WTC11 (cell line): Measurements from ENCODE around the gene MRC2. TPM values are rescaled to one million over a fixed set of nuclear protein-coding genes. Genes with fewer than 3 reads are reported as not detected.

Experiments
- ATAC-seq: fragments of 200-7000 bp; cut with Tn5 transposase; 2 replicates; pipeline ENCODE4 v1.10.0; 2021; ENCODE audit warnings: mild to moderate bottlenecking, moderate library complexity
- CTCF ChIA-PET: fragments of 300-600 bp; sonication (Branson Sonifier 250); formaldehyde crosslinking; loops from one replicate; lab custom pipeline; 2021; ENCODE audit warnings: antibody characterized with exemption; lab: Charles Lee
- POLR2A ChIA-PET: fragments of 350-600 bp; sonication (Branson Sonifier 250); formaldehyde crosslinking; loops from one replicate; lab custom pipeline; 2021; ENCODE audit warnings: antibody characterized with exemption; lab: Charles Lee
- DNase-seq: peaks from one replicate; pipeline ENCODE4 v3.0.0; 2021; ENCODE audit warnings: low spot score
- H3K27ac Mint-ChIP-seq: 2 replicates; pipeline ENCODE4 v1.8.0; 2021; ENCODE audit warnings: mixed read lengths
- H3K27me3 Mint-ChIP-seq: 2 replicates; pipeline ENCODE4 v1.8.0; 2021; ENCODE audit warnings: low read depth, mild to moderate bottlenecking, moderate library complexity, mixed read lengths
- H3K36me3 Mint-ChIP-seq: 2 replicates; pipeline ENCODE4 v1.8.0; 2021; ENCODE audit warnings: mixed read lengths
- H3K4me1 Mint-ChIP-seq: 2 replicates; pipeline ENCODE4 v1.8.0; 2022; ENCODE audit warnings: mixed read lengths
- H3K4me3 Mint-ChIP-seq: 2 replicates; pipeline ENCODE4 v1.8.0; 2021; ENCODE audit warnings: mild to moderate bottlenecking, moderate library complexity, mixed read lengths
- H3K9me3 Mint-ChIP-seq: 2 replicates; pipeline ENCODE4 v1.8.0; 2021; ENCODE audit warnings: mixed read lengths
- AR ChIP-seq: fragments of 250-450 bp; sonication (Bioruptor Pico); IDR thresholded peaks from 2 replicates; pipeline ENCODE4 v1.9.0; 2021; ENCODE audit warnings: mild to moderate bottlenecking
- CTCF ChIP-seq: fragments of 200-600 bp; IDR thresholded peaks from 2 replicates; pipeline ENCODE4 v1.8.0; 2022; ENCODE audit warnings: antibody characterized with exemption
- E2F4 ChIP-seq: sonication (generic); formaldehyde crosslinking; IDR thresholded peaks from 2 replicates; pipeline ENCODE4 v1.8.1; 2022; ENCODE audit warnings: low read depth, mild to moderate bottlenecking, moderate library complexity, missing genetic modification reagents, borderline replicate concordance
- E2F5 ChIP-seq: sonication (generic); formaldehyde crosslinking; IDR thresholded peaks from 2 replicates; pipeline ENCODE4 v1.8.1; 2022; ENCODE audit warnings: mild to moderate bottlenecking, moderate library complexity, missing genetic modification reagents
- ELF4 ChIP-seq: sonication (generic); formaldehyde crosslinking; IDR thresholded peaks from 2 replicates; pipeline ENCODE4 v1.8.1; 2022; ENCODE audit warnings: low read depth, mild to moderate bottlenecking, moderate library complexity, missing genetic modification reagents
- FOXJ3 ChIP-seq: sonication (generic); formaldehyde crosslinking; IDR thresholded peaks from 2 replicates; pipeline ENCODE4 v1.9.0; 2021; ENCODE audit warnings: missing genetic modification reagents, mild to moderate bottlenecking, borderline replicate concordance
- FOXK1 ChIP-seq: sonication (generic); formaldehyde crosslinking; IDR thresholded peaks from 2 replicates; pipeline ENCODE4 v1.8.0; 2022; ENCODE audit warnings: mild to moderate bottlenecking, moderate library complexity, missing genetic modification reagents
- HMGXB4 ChIP-seq: sonication (generic); formaldehyde crosslinking; IDR thresholded peaks from 2 replicates; pipeline ENCODE4 v1.8.1; 2023; ENCODE audit warnings: mild to moderate bottlenecking, moderate library complexity, missing genetic modification reagents
- KAT7 ChIP-seq: sonication (generic); formaldehyde crosslinking; IDR thresholded peaks from 2 replicates; pipeline ENCODE4 v1.8.1; 2023; ENCODE audit warnings: missing genetic modification reagents, mild to moderate bottlenecking, borderline replicate concordance
- MAX ChIP-seq: sonication (generic); formaldehyde crosslinking; IDR thresholded peaks from 2 replicates; pipeline ENCODE4 v1.8.0; 2022; ENCODE audit warnings: mild to moderate bottlenecking, missing genetic modification reagents
- MLX ChIP-seq: sonication (generic); formaldehyde crosslinking; IDR thresholded peaks from 2 replicates; pipeline ENCODE4 v1.8.1; 2023; ENCODE audit warnings: mild to moderate bottlenecking, missing genetic modification reagents, moderate library complexity
- NFYB ChIP-seq: sonication (generic); formaldehyde crosslinking; conservative IDR thresholded peaks from 2 replicates; pipeline ENCODE4 v1.8.0; 2022; ENCODE audit warnings: low read depth, missing genetic modification reagents
- NR3C1 ChIP-seq: sonication (generic); formaldehyde crosslinking; conservative IDR thresholded peaks from 2 replicates; pipeline ENCODE4 v1.8.1; 2023; ENCODE audit warnings: low read depth, mild to moderate bottlenecking, missing genetic modification reagents
- PREB ChIP-seq: sonication (generic); formaldehyde crosslinking; IDR thresholded peaks from 2 replicates; pipeline ENCODE4 v1.8.1; 2022; ENCODE audit warnings: mild to moderate bottlenecking, missing genetic modification reagents, moderate library complexity, borderline replicate concordance
- SMAD4 ChIP-seq: sonication (generic); formaldehyde crosslinking; IDR thresholded peaks from 2 replicates; pipeline ENCODE4 v1.8.0; 2022; ENCODE audit warnings: mild to moderate bottlenecking, missing genetic modification reagents
- TCF7 ChIP-seq: sonication (generic); formaldehyde crosslinking; IDR thresholded peaks from 2 replicates; pipeline ENCODE4 v1.8.0; 2022; ENCODE audit warnings: mild to moderate bottlenecking, low read depth, missing genetic modification reagents, moderate library complexity
- TEAD4 ChIP-seq: sonication (generic); formaldehyde crosslinking; IDR thresholded peaks from 2 replicates; pipeline ENCODE4 v1.8.0; 2022; ENCODE audit warnings: mild to moderate bottlenecking, missing genetic modification reagents
- ZNF317 ChIP-seq: sonication (generic); formaldehyde crosslinking; IDR thresholded peaks from 2 replicates; pipeline ENCODE4 v1.8.1; 2023; ENCODE audit warnings: low read depth, mild to moderate bottlenecking, moderate library complexity, missing genetic modification reagents, borderline replicate concordance
- total RNA-seq: library from RNA; stranded (reverse); gene quantifications from 3 replicates; pipeline ENCODE4 v1.2.3, GENCODE V29; 2021

Gene MRC2
- total RNA-seq, 1 experiment from 2014 or later: 35.3 TPM

GRCh38 chr17:62707425-62707739, 79.9 kb downstream of the MRC2 start:
- Mint-ChIP-seq H3K27me3 (peaks cover 15% of the 10 kb centered on the region), H3K9me3 (peaks cover 23% of the 10 kb centered on the region), H3K4me1 (peaks cover 39% of the 10 kb centered on the region), H3K36me3 (peaks cover 20% of the 10 kb centered on the region), H3K27ac (no peak overlapping the region), H3K4me3 (peak overlapping the region; percentile 24)
- ChIA-PET POLR2A (no interaction called here), CTCF (no interaction called here)
- ATAC-seq (no peak), DNase-seq (no peak)
- TF ChIP-seq TEAD4 (no peak), MAX (CRISPR knock-in tag) (0 out of 2 replicates have a peak, but pooled peaks have one; percentile 39)

GRCh38 chr17:62708587-62708986, 81.1 kb downstream of the MRC2 start:
- peaks cover 10% of the 10 kb centered on the region for H3K27me3 Mint-ChIP-seq
- H3K4me1 Mint-ChIP-seq: peaks cover 40% of the 10 kb centered on the region
- ChIA-PET CTCF (interaction anchor here (0.9 kb wide), 1 partner anchor 15 kb away, joined by 3 read pairs; no protein-coding TSS in a partner anchor), POLR2A (interaction anchor here (0.6 kb wide), 1 partner anchor 374 kb away, joined by 3 read pairs; no protein-coding TSS in a partner anchor)
- TF ChIP-seq E2F5 (CRISPR knock-in tag) (no peak), AR (CRISPR knock-in tag) (no peak), FOXJ3 (no peak), ZNF317 (peak; percentile 100), E2F4 (no peak)
- no peak for DNase-seq
- no peak overlapping the region for H3K4me3 Mint-ChIP-seq
- ATAC-seq: no peak
- no peak overlapping the region for H3K27ac Mint-ChIP-seq
- H3K36me3 Mint-ChIP-seq: peaks cover 20% of the 10 kb centered on the region
- H3K9me3 Mint-ChIP-seq: peaks cover 23% of the 10 kb centered on the region

GRCh38 chr17:62712171-62712581, 84.7 kb downstream of the MRC2 start:
- CTCF ChIA-PET: interaction anchor here (1.1 kb wide), 1 partner anchor 256 kb away, joined by 3 read pairs; no protein-coding TSS in a partner anchor
- peaks cover 7% of the 10 kb centered on the region for H3K27me3 Mint-ChIP-seq
- H3K4me3 Mint-ChIP-seq: no peak overlapping the region
- peaks cover 22% of the 10 kb centered on the region for H3K9me3 Mint-ChIP-seq
- no peak overlapping the region for H3K27ac Mint-ChIP-seq
- POLR2A ChIA-PET: no interaction called here
- ATAC-seq: no peak
- H3K4me1 Mint-ChIP-seq: peaks cover 18% of the 10 kb centered on the region
- peaks cover 19% of the 10 kb centered on the region for H3K36me3 Mint-ChIP-seq
- no peak for DNase-seq
- TF ChIP-seq NR3C1 (CRISPR knock-in tag) (no peak), FOXK1 (CRISPR knock-in tag) (no peak), AR (CRISPR knock-in tag) (no peak), MLX (no peak), PREB (CRISPR knock-in tag) (no peak), CTCF (no peak), HMGXB4 (CRISPR knock-in tag) (no peak), SMAD4 (no peak), NFYB (CRISPR knock-in tag) (no peak), KAT7 (CRISPR knock-in tag) (no peak), ELF4 (CRISPR knock-in tag) (no peak), TCF7 (CRISPR knock-in tag) (no peak)
